HG03439 (cell line): Measurements from ENCODE around the gene DIAPH3.
"Not testable (repeated sequence)": the region's sequence is repeated elsewhere in the genome, so short reads cannot be mapped to it uniquely, and the experiment has no call there.

ENCODE experiments used
- ATAC-seq: cut with Tn5 transposase; IDR thresholded peaks from one replicate; pipeline ENCODE4 v1.9.1; 2021; ENCODE audit warnings: mild to moderate bottlenecking, moderate library complexity; ENCODE audit not compliant: unreplicated experiment

The DIAPH3 gene

DNA sequence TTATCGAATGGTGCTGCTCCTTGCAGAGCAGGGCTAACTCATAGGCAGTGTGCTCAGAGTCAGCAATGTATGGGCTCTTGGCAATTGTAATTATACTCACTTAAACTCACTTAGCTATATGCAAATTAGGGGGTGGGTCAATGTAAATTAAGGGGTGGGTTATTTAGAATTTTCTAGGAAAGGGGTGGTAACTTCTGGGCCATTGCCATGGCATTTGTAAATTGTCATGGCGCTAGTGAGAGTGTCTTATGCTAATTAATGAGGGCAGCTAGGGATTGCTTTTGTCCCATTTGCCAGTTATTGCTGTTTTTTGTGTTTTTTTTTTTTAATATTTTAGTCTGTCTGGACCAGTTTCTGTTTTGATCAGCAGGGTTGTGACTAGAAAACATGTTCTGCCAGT is 68.4 kb downstream of the DIAPH3 start:
- ATAC-seq, result no peak

DNA sequence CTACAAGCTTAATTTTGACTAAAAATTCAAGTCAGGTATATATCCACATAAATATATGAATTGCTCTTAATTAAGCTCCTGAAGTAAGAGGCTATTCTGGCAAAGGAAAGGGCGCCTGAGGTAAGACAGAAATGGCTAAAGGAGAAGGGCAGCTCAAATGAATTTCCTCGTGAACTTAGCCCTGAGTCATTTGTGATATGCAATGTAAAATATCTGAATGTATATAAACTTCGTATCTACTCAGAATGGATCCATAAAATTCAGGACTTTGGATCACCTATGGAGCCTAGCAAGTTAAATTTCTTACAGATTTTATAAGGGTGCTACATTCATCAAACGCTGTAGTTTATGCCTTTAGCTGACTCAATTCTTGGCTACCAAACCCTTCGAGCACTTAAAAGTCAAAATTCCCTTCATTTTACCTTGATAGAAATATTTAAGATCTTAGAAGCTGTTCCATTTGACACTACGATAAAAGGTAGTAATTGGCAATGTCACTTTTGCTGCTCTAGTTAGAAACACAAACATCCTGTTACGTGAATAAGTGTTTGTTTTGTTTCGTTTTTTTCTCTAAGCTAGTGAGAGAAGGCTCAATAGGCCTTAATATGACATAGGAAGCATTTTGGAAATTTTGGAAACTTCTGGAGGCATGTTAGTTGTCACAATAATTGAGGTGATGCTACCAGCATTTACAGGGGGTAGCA is 69.2 kb downstream of the DIAPH3 start:
- ATAC-seq, result no peak

DNA sequence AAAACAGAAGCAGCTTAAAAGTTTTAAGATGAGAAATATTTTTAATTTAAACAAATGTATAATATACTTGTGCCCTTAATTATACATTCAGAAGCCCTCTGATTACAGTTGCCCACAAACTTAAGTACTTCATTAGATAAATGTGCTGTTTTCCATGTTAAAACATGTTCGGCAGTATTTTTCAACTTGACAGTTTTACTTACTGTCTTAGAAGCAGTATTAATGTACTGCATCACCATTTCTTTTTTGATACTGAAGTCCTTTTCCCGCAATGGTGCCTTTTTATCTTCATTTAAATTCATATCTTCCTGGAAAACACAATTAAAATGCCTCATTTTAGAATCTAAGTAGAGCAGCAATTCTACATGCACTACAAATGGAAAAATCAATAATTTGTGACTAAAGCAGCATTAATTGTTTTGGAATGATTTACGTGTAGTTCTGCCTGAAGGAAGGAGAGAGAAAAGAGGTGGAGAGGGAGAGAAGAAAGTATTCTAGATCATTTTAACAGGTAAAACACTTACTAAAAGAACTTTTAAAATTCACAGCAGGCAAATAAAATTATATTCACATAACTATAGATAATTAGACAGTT is 70.2 kb downstream of the DIAPH3 start:
- no peak for ATAC-seq

DNA sequence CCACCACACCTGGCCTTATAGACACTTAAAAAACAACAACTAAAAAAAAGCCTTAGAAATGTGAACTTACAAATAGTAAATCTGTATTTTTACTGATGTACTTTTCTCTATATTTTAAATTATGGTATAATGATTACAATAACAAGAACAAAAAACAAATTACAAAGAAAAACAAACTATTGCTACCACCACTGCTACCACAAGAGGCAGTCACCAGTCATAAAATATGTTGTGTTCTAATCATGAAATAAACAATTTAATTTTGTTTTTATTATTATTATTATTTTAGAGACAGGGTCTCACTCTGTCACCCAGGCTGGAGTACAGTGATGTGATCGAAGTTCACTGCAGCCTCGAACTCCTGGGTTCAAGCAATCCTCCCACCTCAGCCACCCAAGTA is 72.2 kb downstream of the DIAPH3 start:
- no peak for ATAC-seq

DNA sequence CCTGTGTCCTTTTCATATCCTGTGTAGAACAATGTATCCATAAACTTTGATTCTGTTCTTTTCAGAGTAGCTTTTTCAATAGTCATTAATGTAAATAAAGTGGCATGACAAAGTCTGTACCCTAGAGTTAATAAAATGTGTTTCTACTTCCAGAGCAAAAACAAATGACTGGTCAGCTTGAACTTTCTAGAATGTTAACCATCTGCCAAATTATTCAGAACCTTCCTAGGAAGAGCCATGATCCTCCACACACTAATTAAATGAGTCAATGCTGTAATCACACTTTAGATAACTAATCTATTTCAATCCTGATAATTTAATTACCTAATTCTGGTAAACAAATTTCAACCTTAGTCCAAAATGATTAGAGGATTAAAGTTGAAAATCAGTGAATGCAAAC is 73.2 kb downstream of the DIAPH3 start:
- no peak for ATAC-seq

DNA sequence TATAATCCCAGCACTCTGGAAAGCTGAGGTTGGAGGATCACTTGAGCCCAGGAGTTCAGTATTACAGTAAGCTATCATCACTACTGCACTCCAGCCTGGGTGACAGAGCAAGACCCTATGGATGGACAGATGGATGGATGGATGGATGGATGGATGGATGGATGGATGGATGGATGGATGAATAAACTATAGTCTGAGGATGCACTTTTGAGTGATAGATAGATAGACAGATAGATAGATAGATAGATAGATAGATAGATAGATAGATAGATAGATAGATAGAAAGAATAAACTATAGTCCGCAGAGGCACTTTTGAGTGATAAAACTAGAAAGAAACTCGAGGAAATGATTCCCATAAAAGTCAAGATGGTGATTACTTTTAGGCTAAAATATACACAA is 79.9 kb downstream of the DIAPH3 start:
- not testable (repeated sequence) for ATAC-seq

DNA sequence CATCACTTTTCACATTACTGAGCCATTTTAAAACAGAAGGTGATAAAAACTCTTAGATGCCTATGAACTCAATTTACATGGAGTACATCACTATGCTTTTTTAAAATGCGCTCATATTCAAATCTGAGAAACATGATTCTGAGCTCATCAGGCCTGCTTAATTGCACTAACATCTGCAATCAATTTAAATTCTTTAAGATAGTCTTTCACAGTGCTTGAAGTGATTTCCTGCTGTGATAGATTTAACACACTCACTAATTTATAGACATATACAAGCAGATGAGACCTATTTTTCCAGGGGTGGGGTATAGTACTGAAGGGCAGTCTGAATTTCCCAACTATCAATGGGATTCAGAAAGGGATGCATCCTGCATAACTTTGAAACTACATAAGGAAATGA is 82.9 kb downstream of the DIAPH3 start:
- no peak for ATAC-seq

DNA sequence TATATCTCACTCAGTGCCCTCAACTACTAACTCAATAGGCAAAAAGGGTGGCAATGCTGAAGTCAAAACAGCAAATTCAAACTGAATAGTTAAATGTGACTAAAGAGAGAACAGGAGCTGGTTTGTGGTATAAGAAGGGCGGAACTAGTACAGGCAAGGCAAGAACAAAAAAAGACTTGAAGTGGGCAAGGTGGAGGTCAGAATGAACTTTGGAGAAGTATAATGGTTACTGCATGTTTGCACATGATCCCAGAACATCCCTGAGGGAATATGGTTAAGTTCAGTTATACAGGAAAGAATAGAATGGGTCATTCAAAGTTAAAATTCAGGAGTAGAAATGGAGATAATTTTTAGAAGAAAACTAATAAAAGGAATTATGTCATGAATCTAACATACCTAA is 85.5 kb downstream of the DIAPH3 start:
- no peak for ATAC-seq

DNA sequence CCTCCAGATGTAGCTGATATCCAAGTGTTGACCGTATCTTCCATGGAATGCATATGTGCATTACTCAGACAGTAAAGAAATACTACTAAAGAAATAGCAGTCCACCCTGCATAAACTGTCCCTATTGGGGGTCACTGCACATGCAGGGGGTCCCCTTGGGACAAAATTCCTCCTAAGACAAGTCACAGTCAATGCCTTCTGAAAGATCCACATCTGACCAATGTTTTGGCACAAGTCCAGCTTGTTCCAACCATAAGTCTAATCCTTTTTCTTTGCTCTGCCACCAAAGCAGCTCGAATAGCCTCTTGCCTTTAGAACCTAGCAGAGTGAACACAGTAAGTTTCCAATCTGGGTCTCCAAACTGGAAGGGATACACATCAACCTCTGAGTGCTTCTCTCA is 87.9 kb downstream of the DIAPH3 start:
- no peak for ATAC-seq

DNA sequence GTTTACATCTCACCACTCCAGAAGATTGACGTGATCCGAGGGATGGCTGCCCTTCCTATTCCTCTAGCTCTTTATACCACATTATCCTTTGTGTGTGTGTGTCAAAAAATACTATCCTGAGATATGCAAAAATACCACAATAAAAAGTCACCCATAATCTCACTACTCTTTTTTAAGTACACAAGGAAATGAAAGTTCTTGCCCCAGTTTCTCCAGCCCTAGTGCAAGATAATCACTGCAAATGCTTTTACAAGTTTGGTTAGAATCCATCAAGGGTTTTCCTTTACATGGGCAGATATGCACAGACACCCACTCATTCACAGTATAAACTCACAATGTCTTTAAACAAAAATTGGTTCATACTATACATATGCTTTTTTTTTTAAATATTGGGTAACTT is 89.3 kb downstream of the DIAPH3 start:
- ATAC-seq, result no peak

DNA sequence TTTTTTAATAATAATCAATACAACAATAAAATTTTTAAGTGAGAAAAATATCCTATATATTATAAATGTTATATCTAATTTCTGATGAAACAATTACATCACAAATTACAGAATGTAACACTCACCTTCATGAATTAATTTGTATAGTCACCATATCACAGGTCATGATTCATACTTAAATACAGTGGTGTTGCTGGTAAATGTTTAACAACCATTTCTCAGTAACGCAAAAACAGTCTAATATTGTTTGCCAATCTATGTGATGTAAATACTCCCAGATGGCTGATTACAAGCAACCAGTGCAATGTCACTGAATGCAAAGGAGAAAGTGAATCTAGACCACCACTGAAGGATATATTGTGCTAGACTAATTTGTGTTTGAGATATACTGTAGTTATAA is 97.5 kb downstream of the DIAPH3 start:
- ATAC-seq, result no peak

DNA sequence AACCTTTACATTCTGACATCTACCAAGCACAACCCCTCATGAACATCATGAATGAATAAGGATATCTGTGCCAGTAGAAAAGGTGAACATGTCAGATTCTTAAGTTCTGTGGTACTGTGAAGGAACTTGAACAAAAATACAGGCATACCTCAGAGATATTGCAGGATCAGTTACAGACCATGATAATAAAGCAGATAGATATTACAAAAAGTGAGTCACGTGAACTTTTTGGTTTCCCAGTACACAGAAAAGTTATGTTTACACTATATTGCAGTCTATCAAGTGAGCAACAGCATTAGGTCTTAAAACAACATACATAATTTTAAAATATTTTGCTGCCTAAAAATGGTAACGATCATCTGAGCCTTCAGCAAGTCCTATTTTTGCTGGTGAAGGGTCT is 101.2 kb downstream of the DIAPH3 start:
- ATAC-seq, result no peak

DNA sequence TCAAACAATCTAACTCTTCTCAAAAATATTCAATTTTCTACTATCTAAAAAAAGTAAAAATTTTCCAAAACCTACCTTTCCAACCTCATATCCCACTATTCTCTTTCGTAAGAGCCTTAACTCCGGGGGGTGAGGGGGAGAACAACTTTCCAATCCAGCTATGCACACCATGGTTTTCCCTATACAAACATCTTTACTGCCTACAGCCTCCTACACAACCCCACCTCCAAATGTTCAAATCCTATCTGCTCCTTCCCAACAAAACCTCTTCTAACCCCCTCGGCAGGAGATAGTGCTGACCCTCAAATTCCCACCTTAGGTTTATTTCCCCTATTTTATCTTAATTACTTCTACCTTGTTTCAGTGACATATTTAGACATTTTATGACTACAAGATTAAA is 102.0 kb downstream of the DIAPH3 start:
- no peak for ATAC-seq

DNA sequence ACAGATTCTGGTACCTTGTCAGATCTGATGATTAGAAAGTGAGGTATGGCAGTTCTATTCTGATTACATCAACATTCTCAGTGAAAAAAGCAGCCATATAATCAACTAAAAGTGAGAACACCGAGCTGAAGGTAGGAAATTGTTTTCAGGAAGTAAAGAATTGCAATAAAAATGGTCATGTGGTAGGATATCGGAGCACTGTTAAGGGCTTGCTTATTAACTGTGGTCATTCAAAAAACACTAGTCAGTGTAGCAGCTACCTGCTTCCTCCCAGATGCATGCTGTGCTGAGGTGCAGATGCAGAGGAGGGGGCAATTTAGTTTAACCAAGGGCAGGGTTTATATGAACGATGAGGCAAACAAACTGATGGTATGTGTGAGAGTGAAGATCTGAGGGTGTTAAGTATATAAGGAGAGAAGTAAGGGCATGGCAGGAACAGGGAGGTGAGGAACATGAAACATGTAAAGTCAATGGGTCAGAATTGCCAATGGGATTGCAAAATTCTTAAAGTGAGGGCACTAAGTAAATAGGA is 111.9 kb downstream of the DIAPH3 start:
- no peak for ATAC-seq

DNA sequence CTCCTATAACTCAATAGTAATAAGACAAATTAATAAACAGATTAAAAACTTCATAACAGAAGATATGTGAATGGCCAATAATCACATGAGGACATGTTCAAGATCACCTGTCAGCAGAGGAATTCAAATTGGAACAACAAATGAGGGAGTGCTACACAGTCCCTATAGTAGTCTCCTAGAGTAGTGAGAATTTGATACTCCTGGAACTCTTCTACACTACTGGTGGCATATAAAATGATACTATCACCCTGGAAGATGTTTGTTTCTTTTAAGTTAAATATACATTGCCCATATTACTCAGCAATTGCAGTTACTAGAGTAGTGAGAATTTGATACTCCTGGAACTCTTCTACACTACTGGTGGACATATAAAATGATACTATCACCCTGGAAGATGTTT is 115.4 kb downstream of the DIAPH3 start:
- ATAC-seq, result not testable (repeated sequence)

DNA sequence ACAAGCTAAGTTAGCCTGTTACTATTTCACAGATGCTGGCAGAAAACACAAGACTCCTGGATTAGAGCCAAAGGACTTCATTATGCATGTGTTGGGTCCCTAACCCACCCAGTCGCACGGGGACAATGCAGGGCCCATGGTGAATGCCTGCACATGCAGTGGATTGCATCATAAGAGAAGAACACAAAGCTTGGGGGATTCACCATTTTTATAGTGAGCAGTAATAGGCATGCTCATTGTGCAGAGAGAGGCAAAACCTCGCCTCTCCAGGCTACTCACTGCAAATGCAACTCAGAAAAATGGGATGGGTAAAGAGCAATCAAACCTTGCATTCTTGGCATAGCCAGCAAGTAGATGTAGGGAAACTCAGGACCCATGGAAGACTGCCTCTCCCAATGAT is 115.8 kb downstream of the DIAPH3 start:
- no peak for ATAC-seq

DNA sequence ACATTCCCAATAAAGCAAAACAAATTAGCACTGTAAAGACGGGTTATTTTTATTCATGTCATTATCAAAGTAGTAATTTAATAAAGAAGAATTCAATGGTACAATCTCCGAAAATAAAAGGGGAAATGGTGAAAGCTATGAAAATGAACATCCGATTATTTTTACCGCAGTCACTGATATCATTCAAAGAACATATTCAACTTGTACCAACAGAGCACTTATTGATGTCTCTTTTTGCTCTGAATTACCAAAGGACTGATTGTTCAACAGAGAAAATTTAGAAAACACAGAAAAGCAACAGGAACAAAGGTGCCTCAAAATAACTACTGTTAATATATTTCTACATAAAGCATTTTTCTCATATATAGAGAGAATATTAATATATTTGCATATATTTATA is 119.4 kb downstream of the DIAPH3 start:
- no peak for ATAC-seq

DNA sequence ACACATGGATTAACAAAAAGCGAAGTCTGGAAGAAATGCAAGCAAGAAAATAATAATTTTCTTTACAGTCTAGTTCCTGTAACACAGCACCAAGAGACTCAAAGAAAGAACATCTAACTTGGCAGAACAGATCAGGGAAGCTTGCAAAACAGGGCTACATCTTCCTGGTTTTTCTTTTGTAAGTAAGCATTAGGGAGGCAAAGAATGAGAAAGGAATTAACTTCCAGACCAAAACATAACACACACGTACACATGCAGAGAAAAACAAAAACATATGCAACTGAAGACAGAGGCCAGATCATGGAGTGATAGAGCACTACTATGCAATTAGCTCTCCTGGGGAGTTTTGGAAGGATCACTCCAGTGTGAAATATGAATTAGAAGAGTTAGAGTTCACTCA is 120.5 kb downstream of the DIAPH3 start:
- no peak for ATAC-seq

DNA sequence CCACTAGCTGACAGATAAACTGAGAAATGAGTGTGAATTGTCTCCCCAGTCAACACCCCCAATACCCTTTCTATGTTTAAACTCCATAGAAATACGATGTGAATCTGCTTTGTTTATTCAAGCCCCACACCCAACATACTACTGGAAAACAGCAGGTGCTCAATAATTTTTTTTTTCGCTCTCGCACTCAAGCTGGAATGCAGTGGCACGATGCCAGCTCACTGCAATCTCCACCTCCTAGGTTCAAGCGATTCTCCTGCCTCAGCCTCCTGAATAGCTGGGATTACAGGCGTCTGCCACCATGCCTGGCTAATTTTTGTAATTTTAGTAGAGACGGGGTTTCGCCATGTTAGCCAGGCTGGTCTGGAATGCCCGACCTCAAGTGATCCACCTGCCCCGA is 123.1 kb downstream of the DIAPH3 start:
- not testable (repeated sequence) for ATAC-seq

DNA sequence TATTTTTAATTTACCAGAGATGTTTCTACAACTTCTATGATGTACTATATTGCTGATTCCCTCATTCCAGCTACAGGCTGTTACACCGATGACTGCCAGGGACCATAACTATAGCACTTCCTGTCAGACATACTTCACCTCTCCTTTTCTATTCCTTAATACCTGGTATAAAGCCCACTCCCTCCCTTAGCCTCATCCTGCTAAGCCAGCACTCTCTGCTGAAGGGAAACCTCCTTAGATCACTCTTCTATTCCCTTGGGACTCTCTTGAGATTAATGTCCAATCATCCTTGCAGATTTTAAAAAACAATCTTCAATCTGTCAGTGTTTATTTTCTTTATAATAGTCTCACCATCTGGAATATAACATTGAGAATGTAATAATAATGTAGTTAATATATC is 127.9 kb downstream of the DIAPH3 start:
- no peak for ATAC-seq

DNA sequence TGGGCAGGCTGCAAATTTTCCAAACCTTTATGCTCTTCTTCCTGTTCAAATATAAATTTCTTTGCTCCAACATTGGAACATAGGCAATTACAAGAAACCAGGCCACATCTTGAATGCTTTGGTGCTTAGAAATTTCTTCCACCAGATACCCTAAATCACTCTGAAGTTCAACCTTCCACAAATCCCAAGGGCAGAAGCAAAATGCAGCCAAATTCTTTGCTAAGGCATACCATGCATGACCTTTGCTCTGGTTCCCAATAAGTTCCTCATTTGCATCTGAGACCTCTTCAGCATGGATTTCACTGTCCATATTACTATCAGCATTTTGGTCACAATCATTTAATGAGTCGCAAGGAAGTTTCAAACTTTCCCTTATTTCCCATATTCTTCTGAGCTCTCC is 130.9 kb downstream of the DIAPH3 start:
- no peak for ATAC-seq

DNA sequence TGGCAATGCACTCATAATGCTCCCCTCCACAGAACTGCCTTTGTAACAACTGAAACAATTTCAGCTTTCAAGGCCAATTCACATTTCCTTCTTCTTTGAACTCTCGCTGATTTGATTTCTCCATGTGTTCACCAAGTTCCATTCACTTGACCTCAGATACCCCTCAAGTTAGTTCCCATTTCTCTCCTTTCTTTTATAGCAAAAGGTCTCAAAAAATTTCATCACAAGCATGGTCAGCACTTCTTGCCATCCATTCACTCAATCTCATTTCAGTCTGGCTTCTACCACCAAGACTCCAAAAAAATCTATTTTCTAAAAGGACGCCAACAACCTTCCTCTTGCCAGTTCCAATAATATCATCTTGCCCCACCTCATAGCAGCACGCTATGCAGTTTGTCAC is 135.7 kb downstream of the DIAPH3 start:
- no peak for ATAC-seq

DNA sequence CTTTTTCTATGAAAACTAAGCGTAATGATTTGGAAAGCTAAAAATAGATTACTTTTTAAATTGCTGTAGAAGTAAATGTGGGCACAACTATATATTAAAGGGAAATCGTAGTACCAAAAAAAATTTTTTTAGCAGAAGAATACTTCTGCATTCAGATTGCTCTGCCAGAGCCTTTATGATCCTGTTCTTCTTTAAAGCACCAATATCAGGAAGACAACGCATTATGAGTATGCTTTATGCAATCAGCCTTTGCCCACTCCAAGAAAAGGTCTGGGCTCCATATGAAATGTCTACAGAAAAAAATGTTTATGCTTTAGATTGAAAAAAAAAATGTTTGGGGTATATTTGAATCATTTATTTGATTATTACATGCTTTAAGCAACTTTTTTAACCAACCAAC is 137.4 kb downstream of the DIAPH3 start:
- no peak for ATAC-seq
